Mammary epithelial cell (primary cell): Measurements from ENCODE around the gene LGR4.

Source experiments
- EZH2 ChIP-seq: IDR thresholded peaks from 2 replicates; pipeline ENCODE4 v1.6.1; 2012; ENCODE audit warnings: low read length, inconsistent platforms, borderline replicate concordance
- TF ChIP-seq, protein P1 (sequence below), 2 donors: IDR thresholded peaks in 1 of 2; conservative IDR thresholded peaks in 1 of 2; 2 replicates each; pipeline ENCODE4 v1.5.1; 2011 to 2012; ENCODE audit warnings: inconsistent platforms in 2 of 2, low read length in 2 of 2, mild to moderate bottlenecking in 2 of 2, control low read depth in 1 of 2, low read depth in 1 of 2; ENCODE audit not compliant: insufficient read depth in 1 of 2; ENCODE audit errors: extremely low read depth in 1 of 2

DNA sequence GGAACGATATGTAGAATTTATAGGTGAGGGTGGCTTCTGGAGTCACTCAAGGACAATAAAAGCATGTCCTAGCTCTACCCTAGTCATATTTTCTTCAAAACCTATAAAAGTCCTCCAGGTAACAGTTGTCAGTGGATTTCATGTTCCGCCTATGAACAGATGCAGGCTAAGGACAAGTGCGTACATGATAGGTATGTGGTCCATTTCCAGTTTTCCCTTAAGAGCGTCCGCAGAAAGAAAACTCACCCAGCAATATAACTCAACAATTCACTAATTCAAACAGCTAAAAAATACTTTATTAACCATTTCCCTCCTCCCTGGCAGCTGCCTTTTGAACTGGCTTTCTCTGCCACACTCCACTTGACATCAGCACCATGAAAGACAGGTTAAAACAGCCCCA is 59.4 kb downstream of the LGR4 start:
- TF ChIP-seq, protein P1, sequence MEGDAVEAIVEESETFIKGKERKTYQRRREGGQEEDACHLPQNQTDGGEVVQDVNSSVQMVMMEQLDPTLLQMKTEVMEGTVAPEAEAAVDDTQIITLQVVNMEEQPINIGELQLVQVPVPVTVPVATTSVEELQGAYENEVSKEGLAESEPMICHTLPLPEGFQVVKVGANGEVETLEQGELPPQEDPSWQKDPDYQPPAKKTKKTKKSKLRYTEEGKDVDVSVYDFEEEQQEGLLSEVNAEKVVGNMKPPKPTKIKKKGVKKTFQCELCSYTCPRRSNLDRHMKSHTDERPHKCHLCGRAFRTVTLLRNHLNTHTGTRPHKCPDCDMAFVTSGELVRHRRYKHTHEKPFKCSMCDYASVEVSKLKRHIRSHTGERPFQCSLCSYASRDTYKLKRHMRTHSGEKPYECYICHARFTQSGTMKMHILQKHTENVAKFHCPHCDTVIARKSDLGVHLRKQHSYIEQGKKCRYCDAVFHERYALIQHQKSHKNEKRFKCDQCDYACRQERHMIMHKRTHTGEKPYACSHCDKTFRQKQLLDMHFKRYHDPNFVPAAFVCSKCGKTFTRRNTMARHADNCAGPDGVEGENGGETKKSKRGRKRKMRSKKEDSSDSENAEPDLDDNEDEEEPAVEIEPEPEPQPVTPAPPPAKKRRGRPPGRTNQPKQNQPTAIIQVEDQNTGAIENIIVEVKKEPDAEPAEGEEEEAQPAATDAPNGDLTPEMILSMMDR (conservative IDR thresholded peaks at IDR 0.05 in 1 of 2, IDR thresholded peaks at IDR 0.05 in 1 of 2; ENCODE audit: extremely low read depth in 1 of 2, insufficient read depth in 1 of 2, low read depth in 1 of 2, low read length in 2 of 2) = no peak
- TF ChIP-seq EZH2 = no peak
